Mesendoderm (in vitro differentiated cells): ENCODE results near the gene SPRYD3.

ENCODE experiments used
- DNase-seq: peaks from one replicate; pipeline ENCODE4 v3.0.0; 2013
- H2AK5ac ChIP-seq: 2 replicates; pipeline ENCODE4 v1.6.1; 2013; ENCODE audit warnings: low read length, inconsistent platforms
- H2BK120ac ChIP-seq: 2 replicates; pipeline ENCODE4 v1.6.1; 2013; ENCODE audit warnings: low read depth, mild to moderate bottlenecking, low read length, moderate library complexity, mixed read lengths
- H2BK15ac ChIP-seq: replicated peaks from 2 replicates; pipeline ENCODE4 v1.6.1; 2013; ENCODE audit warnings: low read depth, mild to moderate bottlenecking, moderate library complexity
- H2BK5ac ChIP-seq: 2 replicates; pipeline ENCODE4 v1.6.1; 2013; ENCODE audit warnings: low read length, inconsistent platforms
- H3K18ac ChIP-seq: 2 replicates; pipeline ENCODE4 v1.6.1; 2013; ENCODE audit warnings: mild to moderate bottlenecking, low read length, mixed read lengths
- H3K23ac ChIP-seq: one replicate; pipeline ENCODE4 v1.6.1; 2013; ENCODE audit warnings: low read length
- H3K27ac ChIP-seq: 2 replicates; pipeline ENCODE4 v1.5.1; 2013; ENCODE audit warnings: low read depth, mild to moderate bottlenecking, inconsistent platforms, low read length, moderate library complexity
- H3K27me3 ChIP-seq: 2 replicates; pipeline ENCODE4 v1.6.1; 2013; ENCODE audit warnings: low read length, control low read depth, mild to moderate bottlenecking, inconsistent platforms; ENCODE audit not compliant: insufficient read depth, poor library complexity
- H3K36me3 ChIP-seq: 2 replicates; pipeline ENCODE4 v1.6.1; 2013; ENCODE audit warnings: low read length, inconsistent platforms; ENCODE audit not compliant: control insufficient read depth, insufficient read depth
- H3K4ac ChIP-seq: one replicate; pipeline ENCODE4 v1.6.1; 2013; ENCODE audit warnings: low read depth, mild to moderate bottlenecking, low read length, moderate library complexity
- H3K4me1 ChIP-seq: 2 replicates; pipeline ENCODE4 v1.6.1; 2013; ENCODE audit warnings: low read depth, low read length, inconsistent platforms; ENCODE audit not compliant: control insufficient read depth
- H3K4me2 ChIP-seq: 2 replicates; pipeline ENCODE4 v1.6.1; 2013; ENCODE audit warnings: low read length
- H3K4me3 ChIP-seq: 2 replicates; pipeline ENCODE4 v1.5.1; 2013; ENCODE audit warnings: mild to moderate bottlenecking, low read length
- H3K56ac ChIP-seq: one replicate; pipeline ENCODE4 v1.6.1; 2013; ENCODE audit warnings: low read length
- H3K79me1 ChIP-seq: 2 replicates; pipeline ENCODE4 v1.6.1; 2013; ENCODE audit warnings: low read length, inconsistent platforms
- H3K79me2 ChIP-seq: 2 replicates; pipeline ENCODE4 v1.6.1; 2013; ENCODE audit warnings: mild to moderate bottlenecking, low read length; ENCODE audit not compliant: control insufficient read depth, insufficient read depth
- H3K9ac ChIP-seq: 2 replicates; pipeline ENCODE4 v1.6.1; 2013; ENCODE audit warnings: low read length, inconsistent platforms
- H4K5ac ChIP-seq: one replicate; pipeline ENCODE4 v1.6.1; 2013; ENCODE audit warnings: low read length
- H4K8ac ChIP-seq: one replicate; pipeline ENCODE4 v1.6.1; 2013; ENCODE audit warnings: low read depth, mild to moderate bottlenecking, control low read depth, low read length, moderate library complexity
- WGBS: extraction: QIAGEN DNeasy Blood & Tissue Kit; methylation state at CpG from one replicate; pipeline ENCODE4 v1.1.7; 2013; ENCODE audit warnings: low lambda C conversion rate, missing lambda C conversion rate; ENCODE audit not compliant: insufficient coverage; ENCODE audit errors: extremely low coverage; 5-methylcytosine and 5-hydroxymethylcytosine counted together

SPRYD3 gene

GRCh38 chr12:53058674-53059433 is 20.3 kb downstream of the SPRYD3 start:
- Histone ChIP-seq H3K36me3 (peaks cover 1% of the 10 kb centered on the region), H3K27ac (no peak overlapping the region), H4K5ac (no peak overlapping the region), H3K9ac (no peak overlapping the region), H3K18ac (no peak overlapping the region), H3K79me1 (no peaks in the 10 kb centered on the region), H3K23ac (no peak overlapping the region), H3K4me2 (no peak overlapping the region), H3K27me3 (no peaks in the 10 kb centered on the region), H2BK120ac (no peak overlapping the region), H3K79me2 (no peaks in the 10 kb centered on the region), H2BK15ac (no peak overlapping the region), H2AK5ac (no peak overlapping the region), H3K56ac (no peak overlapping the region), H3K4me3 (no peak overlapping the region), H2BK5ac (no peak overlapping the region), H3K4me1 (no peaks in the 10 kb centered on the region), H3K4ac (no peak overlapping the region), H4K8ac (no peak overlapping the region)
- DNase-seq: no peak
- no CpG with 5 or more reads among the region's 35 CpGs for WGBS

- Histone ChIP-seq H3K18ac (no peak overlapping the region), H3K56ac (no peak overlapping the region)
These were observed 21.2 kb downstream of the SPRYD3 start for GRCh38 chr12:53057816-53058500.

GRCh38 chr12:53056901-53057300 is 22.3 kb downstream of the SPRYD3 start:
- no peak overlapping the region for H3K27ac ChIP-seq

More at GRCh38 chr12:53057816-53058500, 21.2 kb downstream of the SPRYD3 start:
- no peak overlapping the region for H2AK5ac ChIP-seq
- no peak overlapping the region for H3K27ac ChIP-seq
- H3K79me2 ChIP-seq: no peaks in the 10 kb centered on the region
- peaks cover 2% of the 10 kb centered on the region for H3K79me1 ChIP-seq
- no peak overlapping the region for H4K5ac ChIP-seq
- H3K4me1 ChIP-seq: peaks cover 3% of the 10 kb centered on the region
- H3K4ac ChIP-seq: no peak overlapping the region
- H2BK15ac ChIP-seq: no peak overlapping the region
- H3K27me3 ChIP-seq: no peaks in the 10 kb centered on the region
- H3K23ac ChIP-seq: no peak overlapping the region
- no peaks in the 10 kb centered on the region for H3K36me3 ChIP-seq
- no peak overlapping the region for H4K8ac ChIP-seq
- no CpG with 5 or more reads among the region's 13 CpGs for WGBS
- DNase-seq: no peak
- no peak overlapping the region for H3K4me3 ChIP-seq
- H3K9ac ChIP-seq: no peak overlapping the region
- H2BK5ac ChIP-seq: no peak overlapping the region
- no peak overlapping the region for H2BK120ac ChIP-seq
- no peak overlapping the region for H3K4me2 ChIP-seq

GRCh38 chr12:53056296-53056695 is 22.9 kb downstream of the SPRYD3 start:
- Histone ChIP-seq H3K27ac (no peak overlapping the region), H3K27me3 (no peaks in the 10 kb centered on the region)

More at GRCh38 chr12:53056901-53057300, 22.3 kb downstream of the SPRYD3 start:
- WGBS: no CpG with 5 or more reads among the region's 7 CpGs
- no peak overlapping the region for H3K4me2 ChIP-seq
- no peak overlapping the region for H2BK5ac ChIP-seq
- H2BK15ac ChIP-seq: no peak overlapping the region
- H3K79me2 ChIP-seq: peaks cover 6% of the 10 kb centered on the region
- H3K56ac ChIP-seq: no peak overlapping the region
- H4K5ac ChIP-seq: no peak overlapping the region
- no peak overlapping the region for H3K18ac ChIP-seq
- H3K4me1 ChIP-seq: peaks cover 3% of the 10 kb centered on the region
- no peak overlapping the region for H2BK120ac ChIP-seq
- no peak for DNase-seq
- H3K36me3 ChIP-seq: no peaks in the 10 kb centered on the region
- no peak overlapping the region for H3K9ac ChIP-seq
- H2AK5ac ChIP-seq: no peak overlapping the region
- H3K23ac ChIP-seq: no peak overlapping the region
- no peak overlapping the region for H3K4me3 ChIP-seq
- H3K4ac ChIP-seq: no peak overlapping the region
- H3K79me1 ChIP-seq: peaks cover 7% of the 10 kb centered on the region
- no peaks in the 10 kb centered on the region for H3K27me3 ChIP-seq
- H4K8ac ChIP-seq: no peak overlapping the region

GRCh38 chr12:53055471-53056266 is 23.5 kb downstream of the SPRYD3 start:
- WGBS: no CpG with 5 or more reads among the region's 15 CpGs
- H2BK15ac ChIP-seq: no peak overlapping the region
- DNase-seq: no peak
- H3K9ac ChIP-seq: no peak overlapping the region
- H3K4ac ChIP-seq: no peak overlapping the region
- no peak overlapping the region for H4K5ac ChIP-seq
- no peak overlapping the region for H4K8ac ChIP-seq
- peak overlapping the region; percentile 17 for H3K56ac ChIP-seq
- no peak overlapping the region for H3K27ac ChIP-seq
- no peak overlapping the region for H3K4me3 ChIP-seq
- H3K18ac ChIP-seq: no peak overlapping the region
- peaks cover 17% of the 10 kb centered on the region for H3K79me1 ChIP-seq
- no peak overlapping the region for H3K23ac ChIP-seq
- H3K79me2 ChIP-seq: peaks cover 15% of the 10 kb centered on the region
- no peaks in the 10 kb centered on the region for H3K36me3 ChIP-seq
- H3K27me3 ChIP-seq: no peaks in the 10 kb centered on the region
- no peak overlapping the region for H2AK5ac ChIP-seq
- no peak overlapping the region for H3K4me2 ChIP-seq
- no peak overlapping the region for H2BK120ac ChIP-seq
- peaks cover 15% of the 10 kb centered on the region for H3K4me1 ChIP-seq
- H2BK5ac ChIP-seq: no peak overlapping the region

More at GRCh38 chr12:53056296-53056695, 22.9 kb downstream of the SPRYD3 start:
- H3K56ac ChIP-seq: no peak overlapping the region
- no peak overlapping the region for H3K23ac ChIP-seq
- no peak overlapping the region for H2AK5ac ChIP-seq
- H2BK15ac ChIP-seq: no peak overlapping the region
- no peak overlapping the region for H4K8ac ChIP-seq
- no peak overlapping the region for H2BK5ac ChIP-seq
- H3K79me2 ChIP-seq: peaks cover 10% of the 10 kb centered on the region
- H2BK120ac ChIP-seq: no peak overlapping the region
- no CpG with 5 or more reads among the region's 5 CpGs for WGBS
- H3K4me3 ChIP-seq: no peak overlapping the region
- H3K36me3 ChIP-seq: no peaks in the 10 kb centered on the region
- H3K18ac ChIP-seq: no peak overlapping the region
- no peak for DNase-seq
- H3K9ac ChIP-seq: no peak overlapping the region
- H3K4me1 ChIP-seq: peaks cover 9% of the 10 kb centered on the region
- peaks cover 12% of the 10 kb centered on the region for H3K79me1 ChIP-seq
- no peak overlapping the region for H3K4ac ChIP-seq
- H3K4me2 ChIP-seq: no peak overlapping the region
- H4K5ac ChIP-seq: no peak overlapping the region
